Coronary artery (tissue), 2 donors: ENCODE data around the gene MYO3A.

Experiments used
- DNase-seq: peaks from one replicate; pipeline ENCODE4 v3.0.0-alpha.2; 2017; ENCODE audit warnings: low spot score
- H3K27ac ChIP-seq, 2 donors: fragments of 200-600 bp; sonication (generic); one replicate each; pipeline ENCODE4 v1.5.1; 2016 to 2019
- H3K4me3 ChIP-seq: fragments of 200-600 bp; sonication (generic); 2 replicates; pipeline ENCODE4 v1.5.1; 2016; ENCODE audit warnings: mild to moderate bottlenecking, moderate library complexity
- TF ChIP-seq, protein P1 (sequence below): fragments of 200-600 bp; sonication (generic); IDR thresholded peaks from one replicate; pipeline ENCODE4 v1.5.1; 2019; ENCODE audit warnings: antibody characterized with exemption

MYO3A gene

DNA sequence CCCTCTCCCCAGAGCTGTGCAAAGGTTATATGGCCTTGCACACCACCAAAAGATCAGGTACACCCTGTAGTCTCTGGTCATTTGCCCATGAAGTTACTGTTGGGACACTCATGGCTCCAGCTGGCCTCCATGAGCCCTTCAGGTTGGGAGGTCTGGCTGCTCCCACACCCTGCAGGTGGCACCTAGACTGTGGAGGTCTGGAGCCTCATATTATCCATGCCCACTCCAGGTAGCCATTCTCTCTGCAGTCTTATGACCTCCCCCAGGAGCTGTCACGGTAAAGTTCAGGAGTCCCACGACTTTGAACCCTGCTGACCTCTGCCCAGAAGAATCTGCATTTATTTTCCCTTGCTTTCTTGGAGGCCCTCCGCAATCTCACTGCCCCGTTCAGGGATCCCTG is 243.3 kb downstream of the MYO3A start:
- H3K4me3 ChIP-seq = no peak overlapping the region
- no peak for DNase-seq
- TF ChIP-seq, protein P1, sequence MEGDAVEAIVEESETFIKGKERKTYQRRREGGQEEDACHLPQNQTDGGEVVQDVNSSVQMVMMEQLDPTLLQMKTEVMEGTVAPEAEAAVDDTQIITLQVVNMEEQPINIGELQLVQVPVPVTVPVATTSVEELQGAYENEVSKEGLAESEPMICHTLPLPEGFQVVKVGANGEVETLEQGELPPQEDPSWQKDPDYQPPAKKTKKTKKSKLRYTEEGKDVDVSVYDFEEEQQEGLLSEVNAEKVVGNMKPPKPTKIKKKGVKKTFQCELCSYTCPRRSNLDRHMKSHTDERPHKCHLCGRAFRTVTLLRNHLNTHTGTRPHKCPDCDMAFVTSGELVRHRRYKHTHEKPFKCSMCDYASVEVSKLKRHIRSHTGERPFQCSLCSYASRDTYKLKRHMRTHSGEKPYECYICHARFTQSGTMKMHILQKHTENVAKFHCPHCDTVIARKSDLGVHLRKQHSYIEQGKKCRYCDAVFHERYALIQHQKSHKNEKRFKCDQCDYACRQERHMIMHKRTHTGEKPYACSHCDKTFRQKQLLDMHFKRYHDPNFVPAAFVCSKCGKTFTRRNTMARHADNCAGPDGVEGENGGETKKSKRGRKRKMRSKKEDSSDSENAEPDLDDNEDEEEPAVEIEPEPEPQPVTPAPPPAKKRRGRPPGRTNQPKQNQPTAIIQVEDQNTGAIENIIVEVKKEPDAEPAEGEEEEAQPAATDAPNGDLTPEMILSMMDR = no peak
- H3K27ac ChIP-seq = no peak overlapping the region

GRCh38 chr10:26194275-26194674 is 260.2 kb downstream of the MYO3A start:
- no peak for DNase-seq
- TF ChIP-seq, protein P1 = no peak
- Histone ChIP-seq H3K27ac (no peak overlapping the region), H3K4me3 (no peak overlapping the region)

DNA sequence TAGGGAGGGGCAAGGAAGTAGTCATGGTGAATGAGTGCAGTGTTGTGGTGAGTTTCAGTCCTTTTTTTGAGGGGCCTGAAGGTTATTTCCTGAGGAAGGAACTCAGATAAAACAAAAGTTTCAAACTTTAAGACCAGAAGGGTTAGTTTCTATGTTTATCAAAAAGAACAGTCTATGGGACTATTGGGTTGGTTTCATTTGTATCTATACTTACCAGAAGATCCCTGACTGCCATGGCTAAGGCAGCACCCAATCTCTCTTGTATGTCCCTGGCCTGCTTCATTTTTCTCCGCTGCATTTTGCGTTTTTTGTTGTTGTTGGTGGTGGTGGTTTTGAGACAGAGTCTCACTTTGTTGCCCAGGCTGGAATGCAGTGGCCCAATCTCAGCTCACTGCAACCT is 263.2 kb downstream of the MYO3A start:
- no peak for DNase-seq
- TF ChIP-seq, protein P1 = no peak
- H3K4me3 ChIP-seq = no peak overlapping the region
- no peak overlapping the region for H3K27ac ChIP-seq

DNA sequence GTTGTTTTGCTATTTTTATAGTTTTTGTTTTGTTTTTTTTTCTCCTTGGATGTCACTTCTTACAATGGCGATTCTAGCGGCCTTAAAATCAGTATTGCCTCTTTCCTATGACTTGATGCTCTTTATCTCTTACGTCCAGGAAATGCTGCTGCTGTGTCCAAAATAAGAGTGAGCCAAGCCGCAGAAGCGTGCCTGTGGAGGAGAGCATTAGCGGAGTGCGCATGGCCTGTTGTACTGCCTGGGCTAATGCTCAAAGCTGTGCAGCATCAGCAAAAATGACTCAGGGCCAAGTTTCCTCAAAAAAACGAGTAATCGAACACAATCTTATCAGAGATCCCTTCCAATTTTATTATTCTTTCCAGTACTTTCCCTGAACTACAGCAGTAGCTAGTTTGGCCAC is 264.1 kb downstream of the MYO3A start:
- Histone ChIP-seq H3K27ac (no peak overlapping the region), H3K4me3 (no peak overlapping the region)
- TF ChIP-seq, protein P1 = no peak
- no peak for DNase-seq

DNA sequence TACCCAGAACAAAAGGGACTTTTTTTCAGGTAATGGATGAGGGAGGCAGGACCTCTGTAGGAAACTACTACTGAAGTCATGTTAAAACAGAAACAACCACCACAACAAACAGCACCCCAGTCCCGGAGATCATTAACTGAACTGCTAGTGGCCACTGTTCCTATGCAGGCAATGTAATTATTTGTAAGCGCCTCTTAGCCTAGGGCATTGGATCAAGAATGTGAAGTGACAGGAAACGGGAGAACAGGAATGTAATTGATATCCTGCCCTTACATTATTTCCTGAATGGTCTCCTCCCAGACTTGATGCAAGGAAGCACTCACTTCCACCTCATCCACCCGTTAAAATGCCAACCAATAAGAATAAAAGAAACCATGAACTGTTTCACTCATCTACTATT is 265.8 kb downstream of the MYO3A start:
- DNase-seq = no peak
- Histone ChIP-seq H3K27ac (no peak overlapping the region), H3K4me3 (no peak overlapping the region)
- TF ChIP-seq, protein P1 = no peak

DNA sequence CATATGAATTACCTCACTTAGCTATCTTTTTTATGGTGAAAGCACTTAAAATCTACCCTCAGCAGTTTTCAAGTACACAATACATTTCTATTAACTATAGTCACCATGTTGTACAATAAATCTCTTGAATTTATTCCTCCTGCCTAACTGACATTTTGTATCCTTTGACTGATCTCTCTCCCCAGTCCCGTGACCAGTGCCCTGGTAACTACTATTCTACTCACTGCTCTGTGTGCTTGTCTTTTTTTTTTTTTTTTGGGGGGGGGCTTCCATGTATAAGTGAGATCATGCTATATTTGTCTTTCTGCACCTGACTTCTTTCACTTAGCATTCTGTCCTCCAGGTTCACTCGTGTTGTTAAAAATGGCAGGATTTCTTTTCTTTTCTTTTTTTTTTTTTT is 271.2 kb downstream of the MYO3A start:
- TF ChIP-seq, protein P1 = no peak
- Histone ChIP-seq H3K27ac (no peak overlapping the region), H3K4me3 (no peak overlapping the region)
- no peak for DNase-seq

- TF ChIP-seq, protein P1 = no peak
- Histone ChIP-seq H3K4me3 (no peak overlapping the region), H3K27ac (no peak overlapping the region)
- no peak for DNase-seq
These were observed 277.9 kb downstream of the MYO3A start for GRCh38 chr10:26211781-26212444.
